Sigmoid colon (tissue), 7 donors: ENCODE measurements around the gene SIRPA. TPM values are rescaled to one million over a fixed set of nuclear protein-coding genes. Genes with fewer than 3 reads are reported as not detected.

Experiments
- DNase-seq: peaks from one replicate; pipeline ENCODE4 v3.0.0-alpha.2; 2019
- H3K27ac ChIP-seq, 4 donors: fragments of 200-600 bp; sonication (generic); one replicate each; pipeline ENCODE4 v1.5.1; 2016 to 2019; ENCODE audit warnings: mild to moderate bottlenecking in 1 of 4
- H3K27me3 ChIP-seq, 3 donors: fragments of 200-600 bp; sonication (generic); one replicate each; pipeline ENCODE4 v1.5.1; 2019; ENCODE audit warnings: mild to moderate bottlenecking in 1 of 3
- H3K36me3 ChIP-seq, 4 donors: fragments of 200-600 bp; sonication (generic); one replicate each; pipeline ENCODE4 v1.5.1; 2016 to 2019
- H3K4me1 ChIP-seq, 4 donors: fragments of 200-600 bp; sonication (generic); one replicate each; pipeline ENCODE4 v1.5.1; 2017 to 2019
- H3K4me3 ChIP-seq, 4 donors: fragments of 200-600 bp; sonication (generic); one replicate each; pipeline ENCODE4 v1.5.1; 2017 to 2019; ENCODE audit warnings: mild to moderate bottlenecking in 2 of 4, moderate library complexity in 1 of 4
- H3K9me3 ChIP-seq, 4 donors: fragments of 200-600 bp in 3 of 4; sonication (generic) in 3 of 4; one replicate each; pipeline versions ENCODE4 v1.5.1 to v1.6.1; 2013 to 2019
- CTCF ChIP-seq, 4 experiments: fragments of 450-650 bp in 3 of 4; fragments of 200-600 bp in 1 of 4; IDR thresholded peaks; one replicate each; pipeline ENCODE4 v1.5.1; 2016 to 2019; ENCODE audit warnings: antibody characterized with exemption in 4 of 4, mild to moderate bottlenecking in 3 of 4, moderate library complexity in 2 of 4
- EP300 ChIP-seq, 4 donors: sonication (generic); formaldehyde crosslinking; IDR thresholded peaks; one replicate each; pipeline ENCODE4 v1.6.1; 2017; ENCODE audit warnings: antibody characterized with exemption in 4 of 4
- POLR2A ChIP-seq, 2 donors: fragments of 450-650 bp; IDR thresholded peaks; one replicate each; pipeline ENCODE4 v1.6.1; 2016; ENCODE audit warnings: antibody characterized with exemption in 2 of 2, mild to moderate bottlenecking in 2 of 2, moderate library complexity in 2 of 2
- POLR2AphosphoS5 ChIP-seq, 4 donors: sonication (generic); formaldehyde crosslinking; IDR thresholded peaks; one replicate each; pipeline ENCODE4 v1.6.1; 2017; ENCODE audit warnings: antibody characterized with exemption in 4 of 4
- WGBS, 2 donors: extraction: QIAGEN DNeasy Blood & Tissue Kit; methylation state at CpG; one replicate each; pipeline ENCODE4 v1.1.7; 2013; 5-methylcytosine and 5-hydroxymethylcytosine counted together
- intact Hi-C: fragments of 100-400 bp; cut with DNase I; formaldehyde crosslinking; loops from one replicate; pipeline ENCODE4 v1.15.1; 2023
- polyA plus RNA-seq, 3 donors: library from polyadenylated mRNA; stranded (reverse); fragments of 200-250 nt; gene quantifications; one replicate each; pipeline ENCODE4 v1.2.3, GENCODE V29; 2013
- total RNA-seq, 4 donors: library from RNA; depleted of rRNA; stranded (reverse); fragments of >200 nt; gene quantifications; one replicate each; pipeline ENCODE4 v1.1.0, GENCODE V29; 2016
- donor health status: healthy with polysubstance abuse.
- donor health status: Bipolar disorder and iron deficiency.
- donor health status: healthy.

Gene SIRPA
- total and polyA plus RNA-seq, 7 donors: 8.4 to 25.5 (median 16.3) TPM

- no peak overlapping the region for H3K4me3 ChIP-seq
- no peaks in the 10 kb centered on the region for H3K27me3 ChIP-seq
- TF ChIP-seq EP300 (IDR thresholded peaks at IDR 0.05) (no peak), POLR2AphosphoS5 (IDR thresholded peaks at IDR 0.05) (no peak), POLR2A (IDR thresholded peaks at IDR 0.05) (no peak), CTCF (IDR thresholded peaks at IDR 0.05) (no peak)
- DNase-seq: no peak
- H3K4me1 ChIP-seq: peaks cover 0 to 5% (median 2%) of the 10 kb centered on the region in 4 donors
- H3K36me3 ChIP-seq: peaks cover 0 to 5% (median 0%) of the 10 kb centered on the region in 4 donors
- no peak overlapping the region for H3K27ac ChIP-seq
- 71 to 75% methylated on average over 9 of the region's 9 CpGs for WGBS, 2 donors
- intact Hi-C loops: no loop called here
- H3K9me3 ChIP-seq: no peaks in the 10 kb centered on the region
Measured at GRCh38 chr20:1906361-1907051, 11.3 kb downstream of the SIRPA start.

- intact Hi-C loops: no loop called here
- Histone ChIP-seq H3K4me1 (peaks cover 0 to 5% (median 2%) of the 10 kb centered on the region in 4 donors), H3K27ac (no peak overlapping the region), H3K9me3 (no peaks in the 10 kb centered on the region), H3K36me3 (peaks cover 0 to 5% (median 0%) of the 10 kb centered on the region in 4 donors), H3K4me3 (no peak overlapping the region), H3K27me3 (no peaks in the 10 kb centered on the region)
- DNase-seq: no peak
- WGBS, 2 donors: 94 to 95% methylated on average over 6 of the region's 6 CpGs
- TF ChIP-seq POLR2AphosphoS5 (IDR thresholded peaks at IDR 0.05) (no peak), POLR2A (IDR thresholded peaks at IDR 0.05) (no peak), EP300 (IDR thresholded peaks at IDR 0.05) (no peak), CTCF (IDR thresholded peaks at IDR 0.05) (no peak)
Measured at GRCh38 chr20:1907586-1907985, 12.4 kb downstream of the SIRPA start.

- Histone ChIP-seq H3K36me3 (peaks cover 0 to 5% (median 0%) of the 10 kb centered on the region in 4 donors), H3K27ac (no peak overlapping the region), H3K27me3 (no peaks in the 10 kb centered on the region), H3K4me1 (peaks cover 0 to 5% (median 2%) of the 10 kb centered on the region in 4 donors), H3K9me3 (no peaks in the 10 kb centered on the region), H3K4me3 (no peak overlapping the region)
- 84 to 87% methylated on average over 9 of the region's 9 CpGs for WGBS, 2 donors
- intact Hi-C loops: no loop called here
- TF ChIP-seq EP300 (IDR thresholded peaks at IDR 0.05) (no peak), POLR2AphosphoS5 (IDR thresholded peaks at IDR 0.05) (no peak), POLR2A (IDR thresholded peaks at IDR 0.05) (no peak), CTCF (IDR thresholded peaks at IDR 0.05) (no peak)
- no peak for DNase-seq
Measured at GRCh38 chr20:1908191-1908590, 13.0 kb downstream of the SIRPA start.

- DNase-seq: no peak
- no peaks in the 10 kb centered on the region for H3K27me3 ChIP-seq
- H3K4me1 ChIP-seq: peaks cover 0 to 2% (median 0%) of the 10 kb centered on the region in 4 donors
- TF ChIP-seq POLR2A (IDR thresholded peaks at IDR 0.05): no peak
- no peak for TF ChIP-seq CTCF (IDR thresholded peaks at IDR 0.05)
- no peak for TF ChIP-seq EP300 (IDR thresholded peaks at IDR 0.05)
- no peak for TF ChIP-seq POLR2AphosphoS5 (IDR thresholded peaks at IDR 0.05)
- H3K4me3 ChIP-seq: no peak overlapping the region
- intact Hi-C loops: no loop called here
- 86 to 89% methylated on average over 4 of the region's 4 CpGs for WGBS, 2 donors
- no peak overlapping the region for H3K27ac ChIP-seq
- peaks cover 0 to 5% (median under 1%) of the 10 kb centered on the region in 4 donors for H3K36me3 ChIP-seq
- H3K9me3 ChIP-seq: no peaks in the 10 kb centered on the region
Measured at GRCh38 chr20:1909097-1909496, 13.9 kb downstream of the SIRPA start.
